HG03196 (cell line): ENCODE results near the gene TSPAN9.

ENCODE experiments used
- ATAC-seq: cut with Tn5 transposase; IDR thresholded peaks from one replicate; pipeline ENCODE4 v1.9.1; 2021; ENCODE audit not compliant: unreplicated experiment

Gene TSPAN9

DNA sequence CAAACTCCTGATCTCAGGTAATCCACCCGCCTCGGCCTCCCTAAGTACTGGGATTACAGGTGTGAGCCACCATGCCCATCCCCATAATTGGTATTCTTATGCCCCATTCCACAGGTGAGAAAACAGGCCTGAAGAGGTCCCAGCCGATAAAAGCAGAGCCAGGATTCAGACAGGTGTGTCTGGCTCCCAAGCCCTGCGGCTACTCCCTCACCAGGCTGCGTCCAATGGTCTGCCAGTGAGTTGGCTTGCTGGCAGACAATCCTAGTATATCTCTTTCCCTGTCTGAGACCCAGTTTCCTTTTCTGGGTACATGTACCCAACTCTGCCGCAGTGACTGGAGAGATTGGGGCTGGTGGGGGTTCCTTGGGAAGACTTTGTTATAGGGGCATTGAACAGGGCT, 1.9 kb upstream of the TSPAN9 start:
- ATAC-seq = no peak

- ATAC-seq = no peak
Observed at GRCh38 chr12:3077572-3078081, 448 bp downstream of the TSPAN9 start.

GRCh38 chr12:3078086-3078820, 1.1 kb downstream of the TSPAN9 start:
- no peak for ATAC-seq

- no peak for ATAC-seq
Observed at GRCh38 chr12:3081091-3081490, 3.9 kb downstream of the TSPAN9 start.

DNA sequence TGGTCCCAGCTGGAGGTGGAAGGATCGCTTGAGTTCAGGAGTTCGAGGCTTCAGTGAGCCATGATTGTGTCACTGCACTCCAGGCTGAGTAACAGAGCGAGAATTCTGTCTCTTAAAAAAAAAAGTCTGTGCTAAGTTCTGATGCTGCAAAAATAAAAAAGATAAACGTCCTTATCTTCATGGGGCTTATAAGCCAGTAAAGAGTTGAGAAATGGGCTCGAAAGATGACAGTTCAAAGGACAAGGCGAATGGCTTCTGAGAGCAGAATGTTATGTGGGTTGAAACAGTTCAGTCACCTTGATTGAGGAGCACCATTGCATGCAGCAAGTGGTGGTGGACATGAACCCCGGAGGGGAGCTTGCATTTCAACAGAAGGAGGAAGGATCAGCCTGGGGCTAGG, 4.7 kb downstream of the TSPAN9 start:
- ATAC-seq = no peak

GRCh38 chr12:3083241-3083920, 6.2 kb downstream of the TSPAN9 start:
- no peak for ATAC-seq

DNA sequence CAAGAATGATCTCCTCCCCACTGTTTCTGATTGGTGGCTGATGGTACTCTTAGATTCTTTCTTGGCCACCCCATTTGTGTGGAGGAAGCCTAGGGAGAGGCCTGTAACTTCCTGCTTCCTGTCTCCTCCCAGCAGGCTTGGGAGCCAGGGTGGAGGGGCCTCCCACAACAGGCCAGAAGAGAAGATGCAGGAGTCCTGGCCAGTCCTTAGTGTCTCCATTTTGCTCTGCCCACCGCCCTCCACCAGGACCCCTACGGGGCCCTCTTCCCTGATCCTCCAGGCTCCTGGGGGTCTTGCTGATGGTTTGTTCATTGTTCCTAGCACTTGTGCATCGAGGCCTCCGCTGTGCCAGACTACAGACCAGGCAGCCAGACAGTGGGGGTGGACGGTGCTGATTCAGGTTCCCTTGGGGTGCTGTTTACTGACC, 6.8 kb downstream of the TSPAN9 start:
- no peak for ATAC-seq

DNA sequence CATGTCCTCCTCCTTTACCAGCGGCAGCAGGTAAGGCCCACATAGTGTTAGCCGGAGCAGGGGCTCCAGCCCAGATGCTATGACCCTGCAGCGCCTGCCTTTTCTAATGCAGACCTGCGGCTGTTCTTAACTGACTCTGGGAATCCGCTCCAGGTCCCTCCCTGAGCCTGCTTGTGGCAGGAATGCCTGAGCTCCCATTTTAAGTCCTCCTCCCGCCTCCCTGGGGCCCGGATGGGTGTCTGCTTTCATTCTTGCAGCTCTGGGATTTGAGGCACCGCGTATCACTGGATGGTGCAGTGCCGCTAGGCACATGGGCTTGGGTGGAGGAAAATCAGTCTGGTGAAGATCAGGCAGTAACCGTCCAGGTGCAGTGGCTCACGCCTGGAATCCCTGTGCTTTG, 7.6 kb downstream of the TSPAN9 start:
- no peak for ATAC-seq

DNA sequence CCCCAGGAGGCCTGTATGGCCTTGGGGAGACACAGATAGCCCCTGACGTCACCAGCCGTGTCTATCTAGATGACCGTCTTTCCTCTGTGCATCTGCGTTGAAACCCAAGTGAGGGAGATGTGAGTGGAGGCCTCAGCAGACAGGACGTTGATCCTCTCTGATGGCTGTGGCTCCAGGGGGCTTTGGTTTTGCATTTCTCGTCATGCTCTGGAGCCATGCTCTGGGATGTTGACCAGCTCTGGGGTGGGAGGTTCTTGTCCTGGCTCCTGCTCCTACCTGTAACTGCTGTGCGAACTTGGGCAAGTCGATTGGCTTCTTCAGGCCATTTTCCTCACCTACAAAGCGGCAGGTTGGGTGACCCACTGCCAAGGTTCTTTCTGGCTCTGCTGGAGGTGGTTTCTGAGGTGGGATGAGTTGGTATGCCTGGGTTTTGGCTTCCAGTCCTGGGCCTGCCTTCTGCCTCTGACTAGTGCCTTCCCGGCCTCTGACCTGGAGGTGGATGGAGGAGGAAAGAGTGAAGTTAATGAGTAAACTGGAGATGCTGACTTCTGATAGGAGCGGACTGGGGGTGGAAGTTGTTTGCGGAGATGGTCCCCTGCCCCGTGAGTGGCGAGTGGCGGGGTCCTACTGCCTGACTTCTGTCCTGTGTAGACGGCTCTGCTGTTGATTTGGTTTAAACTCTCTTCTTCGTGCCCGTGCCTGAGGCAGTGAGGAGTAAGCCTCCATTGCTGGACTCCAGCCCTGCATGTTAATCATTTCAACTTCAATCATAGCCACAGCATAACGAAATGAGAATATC, 8.4 kb downstream of the TSPAN9 start:
- no peak for ATAC-seq

GRCh38 chr12:3086211-3086610, 9.0 kb downstream of the TSPAN9 start:
- ATAC-seq = no peak

GRCh38 chr12:3086729-3087323, 9.6 kb downstream of the TSPAN9 start:
- ATAC-seq = no peak

- no peak for ATAC-seq
Observed at GRCh38 chr12:3087758-3088650, 10.8 kb downstream of the TSPAN9 start.

- no peak for ATAC-seq
Observed at GRCh38 chr12:3089588-3089987, 12.4 kb downstream of the TSPAN9 start.

GRCh38 chr12:3090240-3091037, 13.3 kb downstream of the TSPAN9 start:
- no peak for ATAC-seq

DNA sequence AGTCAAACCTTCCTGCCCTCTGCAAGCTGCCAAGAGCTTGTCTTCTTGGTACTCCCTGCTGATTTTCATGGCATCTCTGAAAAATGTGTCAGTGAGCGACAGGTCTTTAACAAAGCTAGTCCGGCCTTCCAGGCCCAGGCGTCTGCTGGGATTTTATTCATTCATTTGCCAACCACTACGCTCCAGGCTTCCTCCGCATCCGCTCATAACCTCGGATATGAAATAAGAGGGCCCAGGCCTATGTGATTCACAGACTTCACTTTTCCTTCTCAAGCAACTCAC, 13.8 kb downstream of the TSPAN9 start:
- ATAC-seq = no peak

- no peak for ATAC-seq
Observed at GRCh38 chr12:3091382-3092241, 14.4 kb downstream of the TSPAN9 start.

GRCh38 chr12:3092764-3093163, 15.6 kb downstream of the TSPAN9 start:
- no peak for ATAC-seq

DNA sequence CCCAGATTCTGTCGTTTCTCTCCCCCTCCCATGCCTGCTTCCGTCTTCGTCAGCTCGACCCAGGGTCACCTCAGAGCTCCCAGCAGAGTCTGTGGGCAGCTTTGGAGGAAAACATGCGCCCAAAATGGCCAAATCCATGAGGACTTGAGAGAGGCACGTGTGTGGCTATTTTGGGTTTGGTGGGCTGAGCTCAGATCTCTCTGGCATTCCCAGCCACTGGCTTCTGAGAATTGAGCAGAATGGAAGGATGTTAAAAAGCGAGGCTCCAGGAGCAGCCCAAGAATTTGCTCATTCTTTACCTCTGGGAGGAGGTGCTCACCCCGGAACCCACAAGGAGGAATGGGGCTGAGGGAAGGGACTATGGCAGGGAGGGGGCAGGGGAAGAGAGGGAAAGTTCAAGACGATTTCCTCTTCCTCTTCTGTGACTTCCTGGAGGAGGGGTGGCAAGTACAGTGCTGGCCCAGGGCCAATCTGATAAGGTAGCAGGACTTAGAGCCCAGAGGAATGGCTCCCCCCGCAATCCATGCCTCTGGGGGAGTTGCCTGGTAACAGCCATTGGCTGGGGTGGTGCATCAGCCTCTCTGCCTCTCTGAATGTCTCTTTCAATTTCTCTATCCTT, 20.1 kb downstream of the TSPAN9 start:
- no peak for ATAC-seq
